DMS53 treated with DMSO at 0.1 percent for 48 hours (cell line): ENCODE measurements around the gene ZBTB18.

Source experiments
- DNase-seq: peaks from one replicate; lab custom pipeline; 2025; ENCODE audit not compliant: unreplicated experiment; lab: John Stamatoyannopoulos, UW

Gene ZBTB18

GRCh38 chr1:244087021-244087560 is 36.0 kb downstream of the ZBTB18 start:
- no peak for DNase-seq

- no peak for DNase-seq
These were observed 36.5 kb downstream of the ZBTB18 start for GRCh38 chr1:244087611-244088010.

GRCh38 chr1:244088161-244088560 is 37.1 kb downstream of the ZBTB18 start:
- no peak for DNase-seq

GRCh38 chr1:244089561-244089960 is 38.5 kb downstream of the ZBTB18 start:
- DNase-seq = no peak

GRCh38 chr1:244090645-244091044 is 39.6 kb downstream of the ZBTB18 start:
- no peak for DNase-seq

- DNase-seq = no peak
These were observed 41.3 kb downstream of the ZBTB18 start for GRCh38 chr1:244092293-244092963.

GRCh38 chr1:244092964-244093638 is 42.0 kb downstream of the ZBTB18 start:
- no peak for DNase-seq

GRCh38 chr1:244094880-244095528 is 43.9 kb downstream of the ZBTB18 start:
- DNase-seq = no peak

GRCh38 chr1:244095529-244095911 is 44.4 kb downstream of the ZBTB18 start:
- DNase-seq = no peak

- no peak for DNase-seq
These were observed 45.1 kb downstream of the ZBTB18 start for GRCh38 chr1:244096066-244096610.

- DNase-seq = no peak
These were observed 45.6 kb downstream of the ZBTB18 start for GRCh38 chr1:244096691-244097090.

GRCh38 chr1:244097523-244098405 is 46.7 kb downstream of the ZBTB18 start:
- no peak for DNase-seq

GRCh38 chr1:244099258-244099930 is 48.3 kb downstream of the ZBTB18 start:
- DNase-seq = no peak

- DNase-seq = no peak
These were observed 49.2 kb downstream of the ZBTB18 start for GRCh38 chr1:244100276-244100675.

GRCh38 chr1:244100704-244101453 is 49.8 kb downstream of the ZBTB18 start:
- no peak for DNase-seq

- no peak for DNase-seq
These were observed 51.0 kb downstream of the ZBTB18 start for GRCh38 chr1:244102046-244102445.

- DNase-seq = no peak
These were observed 51.4 kb downstream of the ZBTB18 start for GRCh38 chr1:244102468-244102867.

- no peak for DNase-seq
These were observed 53.4 kb downstream of the ZBTB18 start for GRCh38 chr1:244104309-244105060.

- no peak for DNase-seq
These were observed 55.1 kb downstream of the ZBTB18 start for GRCh38 chr1:244106176-244106575.
